Right atrium auricular region (tissue), 2 donors: ENCODE results near the gene OLFML2B. TPM values are rescaled to one million over a fixed set of nuclear protein-coding genes. Genes with fewer than 3 reads are reported as not detected.

Source experiments
- DNase-seq: peaks from one replicate; pipeline ENCODE4 v3.0.0-alpha.2; 2019; ENCODE audit warnings: low spot score
- H3K27ac ChIP-seq, 2 donors: fragments of 200-600 bp; sonication (generic); 1 replicate in 1 of 2; 2 replicates in 1 of 2; pipeline ENCODE4 v1.5.1; 2016 to 2019
- H3K27me3 ChIP-seq, 2 donors: fragments of 200-600 bp; sonication (generic); one replicate each; pipeline versions ENCODE4 v1.5.1 to v1.6.0; 2017 to 2019
- H3K36me3 ChIP-seq: fragments of 200-600 bp; sonication (generic); one replicate; pipeline ENCODE4 v1.5.1; 2016
- H3K4me1 ChIP-seq, 2 donors: fragments of 200-600 bp; sonication (generic); one replicate each; pipeline versions ENCODE4 v1.5.1 to v1.6.0; 2017 to 2019
- H3K4me3 ChIP-seq, 2 donors: fragments of 200-600 bp; sonication (generic); 1 replicate in 1 of 2; 2 replicates in 1 of 2; pipeline ENCODE4 v1.5.1; 2017 to 2019; ENCODE audit warnings: mild to moderate bottlenecking in 1 of 2, moderate library complexity in 1 of 2
- H3K9me3 ChIP-seq, 2 donors: fragments of 200-600 bp; sonication (generic); one replicate each; pipeline ENCODE4 v1.5.1; 2019
- total RNA-seq, 2 donors: library from RNA; depleted of rRNA; stranded (reverse); fragments of >200 nt; gene quantifications; one replicate each; pipeline ENCODE4 v1.1.0, GENCODE V29; 2016
- TF ChIP-seq, protein P1 (sequence below), 2 donors: fragments of 200-600 bp; sonication (generic); IDR thresholded peaks; one replicate each; pipeline ENCODE4 v1.5.1; 2019; ENCODE audit warnings: antibody characterized with exemption in 2 of 2

The OLFML2B gene
- total RNA-seq, 2 donors from 2014 or later = 4.5 to 9.2 TPM

DNA sequence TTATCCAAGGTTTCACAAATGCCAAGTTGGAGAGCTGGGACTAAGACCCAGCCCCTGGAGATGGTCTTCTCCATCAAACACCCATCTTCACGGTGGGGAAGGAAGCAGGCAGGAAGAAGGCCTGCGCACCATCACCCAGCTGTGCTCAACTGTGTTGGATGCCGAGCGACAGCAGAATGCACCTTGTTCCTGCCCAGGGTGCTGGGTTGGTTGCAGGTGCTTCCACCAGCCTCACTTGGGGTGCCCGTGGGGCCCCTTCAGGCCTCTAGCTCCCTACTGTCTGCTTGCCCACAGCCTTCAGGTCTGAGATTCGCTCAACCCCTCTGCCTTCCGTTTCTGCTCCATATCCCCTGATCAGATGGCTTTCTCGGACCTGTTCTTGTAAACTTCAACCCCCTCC lies 42.5 kb downstream of the OLFML2B start:
- no peaks in the 10 kb centered on the region for H3K4me1 ChIP-seq
- TF ChIP-seq, protein P1, sequence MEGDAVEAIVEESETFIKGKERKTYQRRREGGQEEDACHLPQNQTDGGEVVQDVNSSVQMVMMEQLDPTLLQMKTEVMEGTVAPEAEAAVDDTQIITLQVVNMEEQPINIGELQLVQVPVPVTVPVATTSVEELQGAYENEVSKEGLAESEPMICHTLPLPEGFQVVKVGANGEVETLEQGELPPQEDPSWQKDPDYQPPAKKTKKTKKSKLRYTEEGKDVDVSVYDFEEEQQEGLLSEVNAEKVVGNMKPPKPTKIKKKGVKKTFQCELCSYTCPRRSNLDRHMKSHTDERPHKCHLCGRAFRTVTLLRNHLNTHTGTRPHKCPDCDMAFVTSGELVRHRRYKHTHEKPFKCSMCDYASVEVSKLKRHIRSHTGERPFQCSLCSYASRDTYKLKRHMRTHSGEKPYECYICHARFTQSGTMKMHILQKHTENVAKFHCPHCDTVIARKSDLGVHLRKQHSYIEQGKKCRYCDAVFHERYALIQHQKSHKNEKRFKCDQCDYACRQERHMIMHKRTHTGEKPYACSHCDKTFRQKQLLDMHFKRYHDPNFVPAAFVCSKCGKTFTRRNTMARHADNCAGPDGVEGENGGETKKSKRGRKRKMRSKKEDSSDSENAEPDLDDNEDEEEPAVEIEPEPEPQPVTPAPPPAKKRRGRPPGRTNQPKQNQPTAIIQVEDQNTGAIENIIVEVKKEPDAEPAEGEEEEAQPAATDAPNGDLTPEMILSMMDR (IDR thresholded peaks at IDR 0.05) = no peak
- DNase-seq = no peak
- H3K27ac ChIP-seq = no peak overlapping the region
- no peaks in the 10 kb centered on the region for H3K36me3 ChIP-seq
- H3K4me3 ChIP-seq = no peak overlapping the region
- H3K9me3 ChIP-seq = no peaks in the 10 kb centered on the region
- H3K27me3 ChIP-seq = no peaks in the 10 kb centered on the region

DNA sequence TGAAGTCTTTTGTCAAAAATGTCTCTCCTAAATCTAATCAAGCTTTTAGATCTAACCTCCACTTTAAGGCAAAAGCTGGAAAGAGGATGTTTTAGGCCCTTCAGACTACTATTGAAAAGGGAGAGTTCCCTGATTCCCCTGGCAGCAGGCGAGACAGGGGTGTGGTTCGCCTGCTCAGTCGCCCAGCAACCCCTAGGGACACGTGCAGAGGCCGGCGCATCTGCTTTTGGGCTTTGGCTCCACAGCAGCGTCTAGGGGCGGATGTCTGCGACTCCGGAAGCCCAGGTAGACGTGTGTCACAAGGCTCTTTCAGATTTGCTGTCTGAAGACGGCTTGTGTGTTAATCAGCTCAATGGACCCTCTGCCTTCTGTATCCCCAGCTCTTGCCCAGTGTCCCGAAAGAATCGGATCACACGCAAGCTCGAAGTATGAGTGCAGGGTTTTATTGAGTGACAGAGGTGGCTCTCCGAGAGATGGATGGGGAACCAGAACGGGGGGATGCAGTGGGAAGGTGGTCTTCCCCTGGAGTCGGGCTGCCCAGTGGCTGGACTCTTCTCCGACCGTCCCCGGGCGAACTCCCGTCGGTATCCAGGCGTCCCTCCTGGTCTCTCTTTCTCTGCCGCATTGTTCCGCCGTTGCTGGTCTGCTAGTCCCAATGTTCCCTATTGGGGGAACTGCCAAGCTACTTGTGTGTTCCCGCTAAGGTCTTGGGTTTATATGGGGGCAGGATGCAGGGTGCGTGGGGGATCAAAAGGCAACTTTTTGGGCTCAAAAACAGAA lies 45.5 kb downstream of the OLFML2B start:
- Histone ChIP-seq H3K27me3 (no peaks in the 10 kb centered on the region), H3K4me3 (no peak overlapping the region), H3K36me3 (no peaks in the 10 kb centered on the region), H3K4me1 (peaks cover 0 to 14% of the 10 kb centered on the region in 2 donors), H3K27ac (no peak overlapping the region), H3K9me3 (no peaks in the 10 kb centered on the region)
- no peak for DNase-seq
- TF ChIP-seq, protein P1 (IDR thresholded peaks at IDR 0.05) = no peak

DNA sequence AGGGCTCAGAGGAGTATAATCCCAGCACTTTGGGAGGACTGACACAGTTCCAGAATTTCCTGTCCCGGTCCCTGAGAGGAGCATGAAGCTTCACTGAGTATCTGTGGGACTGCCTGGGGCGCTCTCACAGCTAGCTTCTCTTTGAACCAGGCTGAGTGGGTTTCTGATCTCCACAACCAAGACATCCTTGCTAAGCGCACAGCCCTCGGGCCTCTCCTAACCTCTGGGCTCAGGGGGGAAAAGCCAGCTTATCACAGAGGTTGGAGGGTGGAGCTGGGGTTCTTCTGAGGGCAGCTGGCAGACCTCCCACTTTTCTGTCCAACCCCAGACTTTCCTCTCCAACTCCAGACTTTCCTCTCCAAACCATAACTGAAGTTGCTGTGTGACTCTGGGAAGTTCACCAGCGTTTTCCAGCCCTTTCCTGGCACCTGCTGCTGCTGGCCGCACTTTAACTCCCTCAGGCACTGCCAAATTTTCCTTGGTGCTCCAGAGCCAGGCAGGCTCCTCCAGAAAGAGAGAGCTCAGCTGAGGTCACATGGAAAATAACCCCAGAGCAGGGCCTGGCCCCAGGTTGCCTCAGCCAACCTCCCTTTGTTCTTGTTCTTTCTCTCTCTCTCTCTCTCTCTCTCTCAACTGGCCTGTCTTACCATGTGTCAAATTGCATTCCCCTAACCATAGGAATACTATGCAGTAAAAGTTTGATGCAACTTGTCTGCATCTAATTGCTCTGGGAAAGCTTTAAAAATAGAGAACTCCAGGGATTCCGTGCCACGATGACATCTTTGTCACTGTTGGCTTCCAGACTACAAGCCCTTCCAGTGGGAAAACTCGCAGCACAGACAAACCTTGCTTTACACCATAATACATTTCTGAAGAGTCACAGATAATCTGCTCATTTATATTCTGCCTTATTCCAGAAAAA lies 49.5 kb downstream of the OLFML2B start:
- Histone ChIP-seq H3K4me3 (no peak overlapping the region), H3K27ac (no peak overlapping the region), H3K4me1 (peaks cover 0 to 14% of the 10 kb centered on the region in 2 donors), H3K27me3 (no peaks in the 10 kb centered on the region), H3K36me3 (no peaks in the 10 kb centered on the region), H3K9me3 (no peaks in the 10 kb centered on the region)
- no peak for DNase-seq
- TF ChIP-seq, protein P1 (IDR thresholded peaks at IDR 0.05) = no peak

DNA sequence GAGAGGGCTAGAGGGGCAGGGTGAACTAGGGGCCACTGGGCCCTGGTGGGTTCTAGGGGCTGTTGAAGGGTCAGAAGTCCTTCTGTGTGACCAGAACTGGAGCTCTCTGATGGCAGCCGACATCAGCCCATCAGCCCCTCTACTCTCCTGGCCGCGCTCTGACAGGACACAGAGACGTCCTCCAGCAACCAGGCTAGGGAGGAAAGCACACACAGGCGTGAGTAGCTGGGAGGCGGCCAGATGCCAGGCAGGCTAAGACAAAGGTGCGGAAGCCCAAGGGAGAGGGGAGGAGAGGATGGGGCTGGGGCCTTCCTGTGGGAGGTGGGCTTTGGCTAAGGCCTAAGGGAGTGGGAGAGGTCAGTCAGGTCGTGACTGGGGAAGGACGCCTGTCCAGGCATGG lies 50.8 kb downstream of the OLFML2B start:
- Histone ChIP-seq H3K9me3 (no peaks in the 10 kb centered on the region), H3K4me1 (peaks cover 0 to 14% of the 10 kb centered on the region in 2 donors), H3K36me3 (no peaks in the 10 kb centered on the region), H3K27ac (no peak overlapping the region), H3K27me3 (no peaks in the 10 kb centered on the region), H3K4me3 (no peak overlapping the region)
- TF ChIP-seq, protein P1 (IDR thresholded peaks at IDR 0.05) = no peak
- DNase-seq = no peak

DNA sequence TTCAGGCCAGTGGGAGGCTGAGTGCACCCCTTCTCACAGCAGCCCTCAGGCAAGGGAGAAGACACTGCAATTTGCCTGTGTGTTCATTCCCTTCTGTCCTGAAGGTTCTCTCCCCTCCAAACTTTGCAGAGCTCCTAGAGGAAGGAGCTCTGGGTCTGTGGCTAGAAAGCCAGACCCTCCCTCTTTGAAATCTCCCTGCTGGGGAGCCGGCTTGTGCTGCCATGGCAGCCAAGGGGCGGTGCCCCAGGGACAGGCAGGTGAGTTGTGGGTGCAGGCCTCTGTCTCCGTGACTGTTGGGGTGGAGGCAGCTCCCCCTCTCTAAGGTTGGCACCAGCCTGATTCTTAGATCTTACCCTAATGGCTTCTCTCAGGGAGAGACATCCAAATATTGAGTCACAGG lies 53.0 kb downstream of the OLFML2B start:
- no peaks in the 10 kb centered on the region for H3K27me3 ChIP-seq
- no peaks in the 10 kb centered on the region for H3K36me3 ChIP-seq
- DNase-seq = no peak
- no peaks in the 10 kb centered on the region for H3K9me3 ChIP-seq
- TF ChIP-seq, protein P1 (IDR thresholded peaks at IDR 0.05) = no peak
- H3K4me3 ChIP-seq = no peak overlapping the region
- no peak overlapping the region for H3K27ac ChIP-seq
- peaks cover 0 to 14% of the 10 kb centered on the region in 2 donors for H3K4me1 ChIP-seq
